ENCODE results near the gene TREML2.

DNA sequence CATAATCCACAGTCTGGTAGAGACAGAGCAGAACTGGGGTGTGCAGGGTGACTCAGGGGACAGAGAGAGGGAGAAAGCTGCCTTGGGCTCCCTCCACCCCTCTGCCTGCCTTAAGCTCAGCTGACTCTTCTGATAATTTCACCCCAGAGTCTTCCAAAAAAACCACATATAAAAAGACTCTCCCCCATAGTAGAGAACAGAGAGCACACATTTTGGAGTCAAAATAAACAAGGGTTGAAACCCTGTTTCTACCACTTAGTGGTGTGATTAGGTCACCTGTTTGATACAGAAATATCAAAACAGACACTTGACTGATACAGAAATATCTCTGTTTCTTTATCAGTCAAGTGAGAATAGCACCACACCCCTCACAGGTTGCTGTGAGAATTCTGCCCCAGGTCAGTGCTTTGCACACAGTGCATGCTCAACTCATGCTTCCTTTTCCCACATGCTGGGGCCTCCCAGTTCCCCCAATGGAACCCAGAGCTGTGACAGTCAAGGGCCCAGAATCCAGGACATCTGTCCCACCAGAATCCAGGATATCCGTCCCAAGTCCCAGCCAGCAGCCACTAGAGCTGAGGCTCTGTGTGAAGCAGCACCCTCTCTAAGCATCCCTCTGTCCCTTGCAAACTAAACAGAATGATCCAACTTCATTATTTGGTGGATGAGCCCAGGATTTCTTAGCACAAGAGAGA lies 1.2 kb downstream of the TREML2 start:
- TF ChIP-seq, protein P1, sequence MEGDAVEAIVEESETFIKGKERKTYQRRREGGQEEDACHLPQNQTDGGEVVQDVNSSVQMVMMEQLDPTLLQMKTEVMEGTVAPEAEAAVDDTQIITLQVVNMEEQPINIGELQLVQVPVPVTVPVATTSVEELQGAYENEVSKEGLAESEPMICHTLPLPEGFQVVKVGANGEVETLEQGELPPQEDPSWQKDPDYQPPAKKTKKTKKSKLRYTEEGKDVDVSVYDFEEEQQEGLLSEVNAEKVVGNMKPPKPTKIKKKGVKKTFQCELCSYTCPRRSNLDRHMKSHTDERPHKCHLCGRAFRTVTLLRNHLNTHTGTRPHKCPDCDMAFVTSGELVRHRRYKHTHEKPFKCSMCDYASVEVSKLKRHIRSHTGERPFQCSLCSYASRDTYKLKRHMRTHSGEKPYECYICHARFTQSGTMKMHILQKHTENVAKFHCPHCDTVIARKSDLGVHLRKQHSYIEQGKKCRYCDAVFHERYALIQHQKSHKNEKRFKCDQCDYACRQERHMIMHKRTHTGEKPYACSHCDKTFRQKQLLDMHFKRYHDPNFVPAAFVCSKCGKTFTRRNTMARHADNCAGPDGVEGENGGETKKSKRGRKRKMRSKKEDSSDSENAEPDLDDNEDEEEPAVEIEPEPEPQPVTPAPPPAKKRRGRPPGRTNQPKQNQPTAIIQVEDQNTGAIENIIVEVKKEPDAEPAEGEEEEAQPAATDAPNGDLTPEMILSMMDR (conservative IDR thresholded peaks at IDR 0.05; ENCODE audit: low read depth, low read length): no peak
- TF ChIP-seq EZH2phosphoT487 (IDR thresholded peaks at IDR 0.05; ENCODE audit: borderline replicate concordance, low read length) (no peak), EZH2 (IDR thresholded peaks at IDR 0.05; ENCODE audit: low read length, unreplicated experiment) (no peak)

Measured in PC-3 (cell line).